ENCODE measurements around the gene TMEM190. TPM values are rescaled to one million over a fixed set of nuclear protein-coding genes. Genes with fewer than 3 reads are reported as not detected.

Gene TMEM190
- total RNA-seq, 2 donors from 2014 or later = not detected

DNA sequence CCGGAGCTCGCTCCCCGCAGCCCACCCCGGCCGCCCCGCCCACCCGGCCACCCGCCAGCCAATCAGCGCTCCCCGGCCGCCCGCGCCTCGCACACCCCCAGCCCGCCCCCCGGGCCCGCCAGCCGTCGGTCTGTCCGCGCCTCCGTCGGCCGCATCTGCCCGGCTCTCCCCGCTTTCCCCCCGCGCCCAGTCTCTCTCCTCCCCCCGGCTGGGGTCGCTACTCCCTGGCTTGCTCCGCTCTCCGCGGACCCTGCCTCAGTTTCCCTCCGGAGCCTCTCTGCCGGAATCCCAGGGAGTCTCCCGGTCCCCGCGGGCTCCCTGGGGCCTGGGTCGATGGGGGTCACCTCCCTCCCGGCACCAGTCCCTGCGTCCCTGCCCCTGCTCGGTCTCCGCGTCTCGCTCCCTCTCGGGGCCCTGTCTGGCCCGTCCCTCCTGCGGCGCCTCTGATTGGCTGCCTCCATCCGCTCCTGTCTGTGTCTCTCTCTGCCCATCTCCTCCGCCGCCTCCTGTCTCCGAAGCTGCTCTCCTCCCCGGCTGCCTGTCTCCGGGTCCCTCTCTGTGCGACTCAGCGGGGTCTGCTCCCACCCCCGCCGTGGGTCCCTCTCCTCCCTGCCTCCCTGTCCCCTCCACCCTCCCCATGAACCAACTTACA, 6.8 kb upstream of the TMEM190 start:
- peak overlapping the region; percentile 45 for H3K27ac Mint-ChIP-seq
- peaks cover 13% of the 10 kb centered on the region for H3K4me1 Mint-ChIP-seq
- no peaks in the 10 kb centered on the region for H3K9me3 ChIP-seq (ENCODE audit: control insufficient read depth, low read length, poor library complexity, severe bottlenecking)
- ATAC-seq = peak; percentile 66
- H3K36me3 Mint-ChIP-seq (ENCODE audit: low read depth) = peaks cover 17% of the 10 kb centered on the region
- H3K27me3 Mint-ChIP-seq = peaks cover 41% of the 10 kb centered on the region
- no peak for DNase-seq
- peak overlapping the region; percentile 84 for H3K4me3 Mint-ChIP-seq

DNA sequence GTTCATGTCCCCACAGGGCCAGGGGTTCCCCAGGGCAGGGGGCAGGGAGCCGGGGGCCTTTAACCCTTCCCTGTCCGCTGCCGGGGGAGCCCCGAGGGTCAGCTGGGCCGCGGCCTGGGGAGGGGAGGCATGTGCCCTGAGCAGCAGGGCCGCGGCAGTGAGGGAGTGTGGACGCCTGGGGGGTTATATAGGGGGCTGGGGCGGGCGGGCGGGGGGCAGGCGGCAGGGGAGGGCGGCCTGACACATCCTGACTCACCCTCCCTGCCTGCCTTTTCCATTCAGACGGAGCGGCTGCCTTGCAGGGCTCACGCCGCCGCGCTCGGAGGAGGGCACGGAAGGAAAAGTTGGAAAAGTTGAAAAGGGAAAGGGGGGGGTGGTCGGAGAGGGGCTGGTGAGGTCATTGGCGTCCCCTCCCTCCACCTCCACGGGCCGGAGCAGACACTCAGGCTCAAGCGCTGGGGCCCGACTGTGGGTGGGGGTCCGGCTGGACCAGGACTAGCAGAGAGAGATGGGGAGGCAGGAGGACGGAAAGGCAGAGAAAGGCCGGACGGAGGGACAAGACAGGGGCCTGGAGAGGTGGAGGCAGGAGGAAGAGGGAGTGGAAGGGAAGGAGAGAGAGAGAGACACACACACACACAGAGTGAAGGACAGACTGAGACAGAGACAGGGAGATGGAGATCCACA, 6.2 kb upstream of the TMEM190 start, which contains the start of gene IL11:
Gene IL11 (minus strand): TSS at position 159 of the 684 bp plus-strand sequence. CDS start 153 bp downstream, at position 6.
- peak within 1 kb of the TSS; percentile 45 for H3K27ac Mint-ChIP-seq
- peaks cover 13% of the 10 kb centered on the region for H3K4me1 Mint-ChIP-seq
- H3K27me3 Mint-ChIP-seq = peaks cover 41% of the 10 kb centered on the region
- no peak for DNase-seq
- no peak for ATAC-seq
- H3K36me3 Mint-ChIP-seq (ENCODE audit: low read depth) = peaks cover 15% of the 10 kb centered on the region
- no peaks in the 10 kb centered on the region for H3K9me3 ChIP-seq (ENCODE audit: control insufficient read depth, low read length, poor library complexity, severe bottlenecking)
- peak within 1 kb of the TSS; percentile 84 for H3K4me3 Mint-ChIP-seq

DNA sequence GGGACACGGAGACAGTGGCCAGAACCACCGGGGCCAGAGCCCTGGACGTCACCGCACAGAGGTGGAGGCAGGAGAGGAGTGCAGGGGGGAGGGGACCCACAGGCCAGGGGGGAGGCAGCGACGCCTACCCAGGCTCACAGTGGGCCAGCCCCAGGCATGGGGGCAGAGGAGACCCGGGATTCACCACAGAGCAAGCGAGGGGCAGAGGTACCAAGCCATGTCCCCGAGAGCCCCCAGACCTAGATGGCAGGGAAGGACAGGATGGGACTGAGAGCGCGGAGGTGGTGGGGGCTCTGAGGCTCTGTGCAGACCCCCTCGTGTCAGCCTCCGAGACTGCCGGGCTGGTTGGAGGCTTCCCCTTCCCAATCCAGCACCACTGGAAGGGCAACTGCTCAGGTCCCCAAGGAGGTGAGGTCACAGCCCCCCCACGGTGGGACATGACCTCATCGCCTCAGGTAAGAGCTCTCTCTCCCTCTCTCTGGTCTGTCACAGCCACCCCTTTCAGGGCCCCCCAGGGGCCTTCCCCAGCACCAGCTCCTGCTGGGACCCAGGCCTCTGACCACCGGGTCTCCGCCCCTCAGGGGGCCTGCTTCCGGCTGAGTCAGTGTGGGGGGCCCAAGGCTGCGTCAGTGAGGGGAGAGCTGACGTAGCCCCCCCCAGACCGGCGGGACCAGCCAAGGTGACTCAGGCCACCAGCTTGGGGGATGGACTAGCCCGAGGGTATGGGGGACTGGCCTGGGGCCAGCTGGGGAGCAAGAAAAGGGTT, 4.1 kb upstream of the TMEM190 start:
- no peak for ATAC-seq

DNA sequence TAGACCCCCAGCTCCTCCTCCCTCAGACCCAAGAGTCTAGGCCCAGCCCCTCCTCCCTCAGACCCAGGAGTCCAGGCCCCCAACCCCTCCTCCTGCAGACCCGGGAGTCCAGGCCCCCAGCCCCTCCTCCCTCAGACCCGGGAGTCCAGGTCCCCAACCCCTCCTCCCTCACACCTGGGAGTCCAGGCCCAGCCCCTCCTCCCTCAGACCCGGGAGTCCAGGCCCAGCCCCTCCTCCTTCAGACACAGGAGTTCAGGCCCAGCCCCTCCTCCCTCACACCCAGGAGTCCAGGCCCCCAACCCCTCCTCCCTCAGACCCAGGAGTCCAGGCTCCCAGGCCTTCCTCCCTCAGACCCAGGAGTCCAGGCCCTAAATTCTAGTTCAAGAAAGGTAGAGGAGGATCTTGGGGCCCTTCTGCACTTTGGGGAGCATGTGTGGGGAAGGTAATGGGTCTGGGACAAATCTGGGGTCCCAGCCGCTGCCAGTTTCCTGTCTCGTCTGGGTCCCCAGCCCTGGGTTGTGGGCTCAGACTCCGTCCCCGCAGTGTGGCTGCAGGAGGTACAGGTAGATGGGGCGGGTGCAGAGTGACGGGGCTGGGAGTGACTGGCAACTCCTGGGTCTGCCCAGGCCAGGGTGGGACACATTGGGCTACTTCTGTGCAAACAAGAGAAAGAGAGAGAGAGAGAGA, 3.2 kb upstream of the TMEM190 start:
- Mint-ChIP-seq H3K27ac (no peak overlapping the region), H3K4me3 (peak overlapping the region; percentile 57), H3K36me3 (ENCODE audit: low read depth) (peaks cover 15% of the 10 kb centered on the region), H3K4me1 (peaks cover 15% of the 10 kb centered on the region), H3K27me3 (peaks cover 40% of the 10 kb centered on the region)
- ATAC-seq (no peak), DNase-seq (no peak)
- no peaks in the 10 kb centered on the region for H3K9me3 ChIP-seq (ENCODE audit: control insufficient read depth, low read length, poor library complexity, severe bottlenecking)

More for the DNA sequence above, 4.1 kb upstream of the TMEM190 start:
- Mint-ChIP-seq H3K27me3 (peaks cover 45% of the 10 kb centered on the region), H3K27ac (no peak overlapping the region), H3K36me3 (ENCODE audit: low read depth) (peaks cover 15% of the 10 kb centered on the region), H3K4me1 (peaks cover 15% of the 10 kb centered on the region), H3K4me3 (no peak overlapping the region)
- no peak for DNase-seq
- H3K9me3 ChIP-seq (ENCODE audit: control insufficient read depth, low read length, poor library complexity, severe bottlenecking) = no peaks in the 10 kb centered on the region

DNA sequence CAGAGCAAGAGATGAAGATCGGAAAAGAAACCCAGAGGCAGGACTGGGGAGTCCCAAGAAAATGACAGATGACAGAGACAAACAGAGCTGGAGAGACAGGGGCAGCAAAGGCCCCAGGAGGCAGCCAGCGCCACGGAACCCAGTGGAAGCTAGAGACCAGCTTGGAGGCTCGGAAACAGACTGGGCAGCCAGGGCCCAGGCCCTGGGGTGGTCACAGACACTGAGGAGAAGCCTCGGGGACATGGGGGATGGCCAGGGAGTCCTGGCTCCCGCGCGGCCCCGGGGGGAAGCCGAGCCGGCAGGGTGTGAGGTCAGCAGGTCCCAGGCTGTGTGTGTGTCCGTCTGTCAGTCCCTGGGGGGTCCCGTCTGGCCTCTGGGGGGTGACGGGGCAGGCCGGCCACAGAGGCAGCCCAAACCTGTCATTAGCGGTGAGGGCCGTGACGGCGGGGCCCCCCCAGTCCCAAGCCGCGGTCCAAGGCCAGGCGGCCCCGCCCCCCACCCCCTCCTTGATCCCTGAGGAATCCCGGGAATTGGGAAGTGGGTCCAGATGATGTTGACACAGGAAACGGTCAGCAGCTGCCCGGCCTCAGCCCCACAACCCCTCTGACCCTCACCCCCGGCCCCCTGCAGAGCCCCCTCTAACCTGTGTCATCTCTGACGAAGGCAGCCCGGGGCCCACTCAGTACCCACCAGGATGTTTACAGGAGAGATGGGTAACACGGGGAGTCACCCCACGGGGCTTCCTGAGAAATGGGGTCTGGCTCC, 2.5 kb upstream of the TMEM190 start:
- H3K27ac Mint-ChIP-seq = no peak overlapping the region
- H3K36me3 Mint-ChIP-seq (ENCODE audit: low read depth) = peaks cover 15% of the 10 kb centered on the region
- DNase-seq = no peak
- peaks cover 40% of the 10 kb centered on the region for H3K27me3 Mint-ChIP-seq
- peak overlapping the region; percentile 57 for H3K4me3 Mint-ChIP-seq
- ATAC-seq = no peak
- peaks cover 15% of the 10 kb centered on the region for H3K4me1 Mint-ChIP-seq
- no peaks in the 10 kb centered on the region for H3K9me3 ChIP-seq (ENCODE audit: control insufficient read depth, low read length, poor library complexity, severe bottlenecking)

DNA sequence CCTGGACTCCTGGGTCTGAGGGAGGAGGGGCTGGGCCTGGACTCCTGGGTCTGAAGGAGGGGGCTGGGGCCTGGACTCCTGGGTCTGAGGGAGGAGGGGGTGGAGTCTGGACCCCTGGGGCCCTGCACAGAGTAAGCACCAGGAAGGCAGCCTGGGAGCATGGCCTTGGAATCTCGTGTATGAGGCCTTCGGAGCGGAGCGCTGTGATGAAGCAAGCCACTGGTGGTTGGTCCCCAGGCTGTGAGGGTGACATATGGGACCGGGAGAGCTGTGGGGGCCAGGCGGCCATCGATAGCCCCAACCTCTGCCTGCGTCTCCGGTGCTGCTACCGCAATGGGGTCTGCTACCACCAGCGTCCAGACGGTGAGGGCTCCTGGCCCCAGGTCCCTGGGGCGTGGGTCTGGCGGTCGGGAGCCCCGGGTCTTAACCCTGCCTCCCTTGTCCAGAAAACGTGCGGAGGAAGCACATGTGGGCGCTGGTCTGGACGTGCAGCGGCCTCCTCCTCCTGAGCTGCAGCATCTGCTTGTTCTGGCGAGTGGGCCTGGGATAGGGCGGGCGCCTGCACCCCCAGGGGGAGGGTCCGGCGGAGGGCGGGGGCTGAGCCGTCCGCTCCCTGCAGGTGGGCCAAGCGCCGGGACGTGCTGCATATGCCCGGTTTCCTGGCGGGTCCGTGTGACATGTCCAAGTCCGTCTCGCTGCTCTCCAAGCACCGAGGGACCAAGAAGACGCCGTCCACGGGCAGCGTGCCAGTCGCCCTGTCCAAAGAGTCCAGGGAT, 918 bp downstream of the TMEM190 start:
- no peaks in the 10 kb centered on the region for H3K9me3 ChIP-seq (ENCODE audit: control insufficient read depth, low read length, poor library complexity, severe bottlenecking)
- Mint-ChIP-seq H3K36me3 (ENCODE audit: low read depth) (peaks cover 6% of the 10 kb centered on the region), H3K27me3 (peaks cover 13% of the 10 kb centered on the region), H3K4me1 (peaks cover 21% of the 10 kb centered on the region), H3K27ac (no peak overlapping the region), H3K4me3 (no peak overlapping the region)
- DNase-seq (no peak), ATAC-seq (no peak)

DNA sequence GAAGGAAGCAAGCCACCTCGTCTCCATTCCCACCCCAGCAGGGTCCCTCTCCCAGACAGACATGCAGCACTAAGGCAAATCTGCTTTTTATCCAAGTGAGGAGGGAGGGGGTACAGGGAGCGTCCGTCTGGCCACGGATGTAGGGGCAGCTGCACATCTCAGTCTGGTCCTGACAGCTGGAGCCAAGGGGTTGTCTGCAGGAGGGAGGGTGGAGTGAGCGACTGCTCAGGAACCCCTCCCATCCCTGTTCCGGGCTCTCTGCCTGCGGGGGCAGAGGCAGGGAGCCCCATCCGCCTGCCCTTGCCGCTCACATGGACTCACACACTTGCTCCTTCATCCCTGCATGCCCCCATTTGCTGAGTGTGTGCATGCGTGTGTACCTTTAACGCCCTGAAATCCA, 2.5 kb downstream of the TMEM190 start:
- DNase-seq = no peak
- no peaks in the 10 kb centered on the region for H3K9me3 ChIP-seq (ENCODE audit: control insufficient read depth, low read length, poor library complexity, severe bottlenecking)
- Mint-ChIP-seq H3K27me3 (peaks cover 5% of the 10 kb centered on the region), H3K36me3 (ENCODE audit: low read depth) (peaks cover 2% of the 10 kb centered on the region), H3K4me1 (peaks cover 24% of the 10 kb centered on the region), H3K27ac (no peak overlapping the region), H3K4me3 (no peak overlapping the region)
- no peak for ATAC-seq

DNA sequence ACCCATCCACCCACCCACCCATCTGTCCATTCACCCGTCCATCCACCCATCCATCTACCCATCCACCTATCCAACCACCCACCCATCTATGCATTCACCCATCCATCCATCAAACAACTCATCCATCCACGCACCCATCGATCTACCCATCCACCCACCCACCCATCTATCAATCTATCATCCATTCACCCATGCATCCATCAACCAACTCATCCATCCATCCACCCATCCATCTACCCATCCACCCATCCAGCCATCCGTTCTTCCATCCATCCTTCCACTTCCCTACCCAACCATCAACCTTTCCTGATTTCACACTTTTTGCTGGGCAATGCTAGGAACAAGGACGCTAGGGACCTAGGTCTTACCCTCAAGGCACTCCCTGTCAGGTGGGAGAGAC, 5.4 kb downstream of the TMEM190 start:
- Mint-ChIP-seq H3K4me3 (peak overlapping the region; percentile 100), H3K4me1 (peaks cover 38% of the 10 kb centered on the region), H3K36me3 (ENCODE audit: low read depth) (peaks cover 8% of the 10 kb centered on the region), H3K27ac (peak overlapping the region; percentile 65), H3K27me3 (peaks cover 5% of the 10 kb centered on the region)
- no peaks in the 10 kb centered on the region for H3K9me3 ChIP-seq (ENCODE audit: control insufficient read depth, low read length, poor library complexity, severe bottlenecking)
- DNase-seq (no peak), ATAC-seq (no peak)

DNA sequence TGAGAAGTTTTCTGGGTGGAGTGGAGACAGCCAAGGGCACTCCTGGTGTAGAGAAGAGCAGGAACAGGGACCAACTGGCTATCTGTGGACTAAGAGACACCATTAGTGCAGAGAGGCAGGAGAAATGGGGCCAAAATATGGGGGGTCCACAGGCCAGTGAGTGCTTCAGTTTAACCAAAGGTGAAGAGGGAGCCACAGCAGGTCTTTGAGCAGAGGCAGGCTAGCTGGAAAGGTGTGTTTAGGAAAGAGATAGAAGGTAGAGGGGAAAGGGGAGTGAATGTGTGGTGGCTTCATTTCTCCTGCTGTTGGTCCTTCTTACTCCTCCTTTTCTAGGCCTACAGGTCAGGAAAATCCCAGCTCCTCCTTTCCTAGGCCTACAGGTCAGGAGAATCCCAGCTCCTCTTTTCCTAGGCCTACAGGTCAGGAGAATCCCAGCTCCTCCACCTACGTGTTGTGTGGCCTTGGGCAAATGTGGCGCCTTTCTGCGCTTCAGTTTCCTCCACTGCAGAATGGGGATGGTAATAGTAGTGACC, 6.0 kb downstream of the TMEM190 start:
- Mint-ChIP-seq H3K4me3 (peak overlapping the region; percentile 100), H3K36me3 (ENCODE audit: low read depth) (peaks cover 8% of the 10 kb centered on the region), H3K27me3 (peaks cover 5% of the 10 kb centered on the region), H3K4me1 (peaks cover 41% of the 10 kb centered on the region), H3K27ac (peak overlapping the region; percentile 65)
- H3K9me3 ChIP-seq (ENCODE audit: control insufficient read depth, low read length, poor library complexity, severe bottlenecking) = no peaks in the 10 kb centered on the region
- ATAC-seq = no peak
- DNase-seq = no peak

DNA sequence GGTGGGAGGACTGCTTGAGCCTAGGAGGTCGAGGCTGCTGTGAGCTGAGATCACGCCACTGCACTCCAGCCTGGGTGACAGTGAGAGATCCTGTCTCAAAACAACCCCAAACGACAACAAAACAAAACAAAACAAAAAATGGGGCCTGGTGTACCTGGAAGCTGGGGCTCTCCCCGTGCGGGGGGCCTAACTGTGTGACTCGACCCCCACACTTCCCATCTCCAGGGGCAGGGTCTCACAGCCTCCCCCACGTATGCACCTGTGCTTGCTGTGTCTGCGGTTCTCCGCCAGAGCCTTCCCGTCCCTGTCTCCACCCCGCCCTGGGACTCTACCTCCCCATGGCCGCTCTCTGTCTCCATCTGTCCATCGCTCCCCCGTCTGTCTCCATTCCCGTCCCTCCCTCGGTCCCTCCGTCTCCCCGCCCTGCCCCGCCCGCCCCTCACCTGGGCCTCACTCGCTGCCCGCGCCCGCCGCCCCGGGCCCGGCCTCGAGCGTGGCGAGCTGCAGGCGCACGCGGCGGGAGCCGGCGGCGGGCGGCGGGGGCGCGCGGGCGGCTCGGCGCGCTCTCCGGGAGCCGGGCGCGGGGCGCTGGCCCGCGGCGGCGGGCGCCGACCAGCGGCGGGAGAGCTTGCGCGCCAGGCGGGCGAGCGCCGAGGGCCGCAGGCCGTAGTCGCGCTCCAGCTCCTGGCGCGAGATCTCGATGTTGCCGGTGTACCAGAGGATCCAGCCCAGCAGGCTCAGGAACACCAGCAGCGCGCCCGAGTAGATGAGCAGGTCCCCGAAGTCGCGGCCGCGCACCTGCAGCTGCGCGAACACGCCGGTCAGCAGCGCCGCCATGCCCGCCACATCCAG, 6.9 kb downstream of the TMEM190 start:
- peak overlapping the region; percentile 65 for H3K27ac Mint-ChIP-seq
- H3K4me3 Mint-ChIP-seq = peak overlapping the region; percentile 100
- no peaks in the 10 kb centered on the region for H3K9me3 ChIP-seq (ENCODE audit: control insufficient read depth, low read length, poor library complexity, severe bottlenecking)
- peaks cover 44% of the 10 kb centered on the region for H3K4me1 Mint-ChIP-seq
- DNase-seq (peak; percentile 25 to 28 (median 25)), ATAC-seq (peak; percentile 1)
- H3K27me3 Mint-ChIP-seq = peaks cover 5% of the 10 kb centered on the region
- H3K36me3 Mint-ChIP-seq (ENCODE audit: low read depth) = peaks cover 8% of the 10 kb centered on the region
